Activated CD4-positive, CD25-positive, alpha-beta regulatory T cell (primary cell): ENCODE measurements around the gene LGALS3BP.

ENCODE experiments used
- DNase-seq, 4 experiments: peaks; one replicate each; lab custom pipeline; 2025; lab: John Stamatoyannopoulos, UW

Gene LGALS3BP

DNA sequence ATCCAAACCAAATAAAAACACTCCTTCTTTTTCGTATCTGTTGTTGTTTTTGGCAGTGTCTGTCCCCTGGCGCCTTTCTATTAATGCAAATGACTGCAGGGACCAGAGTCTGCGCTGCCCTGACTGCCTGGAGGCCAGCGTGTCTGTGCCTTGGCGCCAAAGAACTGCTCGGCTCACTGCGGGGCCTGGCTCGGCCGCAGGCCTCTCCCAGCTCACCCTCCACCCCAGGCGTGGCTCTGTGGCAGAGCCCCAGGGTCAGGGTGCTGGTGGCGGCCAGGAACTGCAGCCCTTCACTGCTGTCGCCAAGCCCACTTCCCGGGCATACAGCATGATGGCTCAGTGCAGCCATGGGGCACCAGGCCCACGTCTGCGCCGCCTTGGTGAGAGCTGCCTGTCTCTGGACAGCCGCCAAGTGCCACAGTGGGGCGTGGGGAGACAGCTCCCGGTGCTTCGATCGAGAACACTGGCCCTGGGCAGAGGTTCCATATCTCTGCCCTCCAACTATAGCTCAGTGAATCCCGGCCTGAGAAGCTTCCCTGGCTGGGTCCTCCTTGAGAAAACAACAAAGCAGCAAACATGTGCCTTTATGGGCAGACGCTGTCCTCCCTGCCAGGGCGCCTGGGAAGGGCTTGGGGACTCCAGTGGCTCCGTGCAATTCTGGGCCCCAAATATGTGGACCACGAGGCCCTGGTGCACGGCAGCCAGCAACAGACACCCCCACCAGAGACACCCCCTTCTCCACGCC is 18.8 kb upstream of the LGALS3BP start:
- no peak for DNase-seq

DNA sequence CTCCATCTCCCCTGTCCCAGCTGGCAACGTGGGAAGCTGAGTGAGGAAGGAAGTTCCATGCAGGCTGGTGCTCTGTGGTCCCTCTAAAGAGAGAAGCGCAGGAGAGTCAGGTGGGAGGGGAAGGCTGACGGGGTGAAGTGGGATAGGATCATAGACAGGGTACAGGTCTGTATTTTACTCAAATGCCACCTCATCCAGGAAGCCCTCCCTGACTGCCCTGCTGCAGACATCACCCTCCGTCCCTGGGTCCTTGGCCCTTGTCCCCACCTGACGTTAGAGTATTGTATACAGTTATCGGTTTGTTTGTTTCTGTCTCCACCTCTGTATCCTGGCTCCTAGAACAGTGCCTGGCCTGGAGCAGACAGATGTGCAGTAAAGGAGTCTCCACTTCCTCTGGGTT is 18.2 kb upstream of the LGALS3BP start:
- no peak for DNase-seq

DNA sequence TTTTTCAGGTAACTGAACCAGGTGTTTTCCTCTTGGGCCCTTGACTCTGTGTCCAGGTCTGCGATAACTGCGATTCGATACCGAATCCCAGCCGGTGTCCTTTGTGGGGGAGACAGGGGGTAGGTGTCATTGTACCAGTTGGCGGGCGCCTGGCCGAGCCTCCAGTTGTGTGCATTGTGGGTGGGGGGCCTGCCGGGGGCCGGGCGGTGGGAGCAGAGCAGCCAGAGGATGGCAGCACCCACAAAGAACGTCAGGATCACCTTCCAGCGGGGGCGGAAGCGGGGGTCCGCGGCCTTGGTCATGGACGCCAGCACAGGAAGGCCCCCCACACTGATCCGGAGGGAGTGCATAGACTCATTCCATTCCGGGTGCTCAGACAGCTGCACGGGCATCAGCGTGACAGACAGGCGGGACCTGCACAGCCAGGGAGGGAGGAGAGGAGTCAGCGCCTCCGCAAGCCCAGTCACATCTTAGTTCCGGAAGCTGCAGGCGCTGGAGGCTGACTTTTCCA is 17.6 kb upstream of the LGALS3BP start:
- DNase-seq: no peak

DNA sequence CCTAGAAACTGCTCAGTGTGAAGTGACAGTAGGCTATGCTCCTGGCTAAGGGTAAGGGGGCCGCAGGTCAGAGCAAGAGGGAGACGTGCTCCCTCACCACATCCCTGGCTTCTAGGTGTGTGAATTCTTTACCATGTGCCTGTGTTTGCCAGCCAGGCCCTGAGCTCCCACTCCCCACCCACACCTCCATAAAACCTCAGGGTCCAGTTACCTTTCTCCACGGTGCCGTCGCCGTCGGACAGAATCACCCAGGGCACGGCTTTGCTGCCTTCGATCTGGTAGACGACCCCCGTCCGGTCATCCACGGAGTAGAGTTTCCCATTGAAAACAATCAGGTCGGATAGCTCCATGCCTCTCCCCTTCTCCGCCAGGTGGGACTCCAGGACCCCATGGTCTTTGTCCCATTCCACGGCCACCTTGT is 17.1 kb upstream of the LGALS3BP start:
- DNase-seq: no peak

DNA sequence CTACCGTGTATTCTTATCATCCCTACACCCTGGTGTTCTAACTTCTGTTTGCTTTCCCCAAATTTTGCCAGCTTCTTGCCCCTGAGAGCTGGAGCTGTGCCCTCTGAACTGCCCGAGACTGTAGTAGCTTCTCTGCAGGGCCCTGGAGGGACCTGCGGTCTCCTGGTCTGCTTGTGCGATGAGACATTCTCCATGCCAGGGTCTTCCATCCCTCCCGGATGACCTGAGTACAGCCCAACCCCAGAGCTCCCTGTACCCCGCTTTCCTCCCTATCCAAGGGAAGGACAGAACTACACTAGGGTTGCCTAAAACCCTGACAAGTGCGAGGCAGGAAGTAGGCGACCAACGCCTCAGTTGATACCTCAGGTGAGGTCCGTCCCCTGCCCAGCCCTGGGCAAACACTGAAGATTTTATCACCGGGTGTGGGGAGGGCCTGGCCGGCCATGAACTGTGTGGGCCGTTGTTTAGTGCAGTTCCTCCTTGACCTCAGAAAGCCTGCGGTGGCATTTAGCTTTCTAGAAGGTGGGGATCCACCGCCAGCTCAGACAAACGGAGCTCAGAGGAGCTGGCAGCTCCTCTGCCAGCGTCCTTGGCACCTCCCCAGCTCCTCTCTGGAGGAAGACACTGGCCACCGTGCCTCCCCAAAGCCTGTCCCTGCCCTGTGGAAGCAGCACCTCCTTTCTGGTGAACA is 16.2 kb upstream of the LGALS3BP start:
- no peak for DNase-seq

DNA sequence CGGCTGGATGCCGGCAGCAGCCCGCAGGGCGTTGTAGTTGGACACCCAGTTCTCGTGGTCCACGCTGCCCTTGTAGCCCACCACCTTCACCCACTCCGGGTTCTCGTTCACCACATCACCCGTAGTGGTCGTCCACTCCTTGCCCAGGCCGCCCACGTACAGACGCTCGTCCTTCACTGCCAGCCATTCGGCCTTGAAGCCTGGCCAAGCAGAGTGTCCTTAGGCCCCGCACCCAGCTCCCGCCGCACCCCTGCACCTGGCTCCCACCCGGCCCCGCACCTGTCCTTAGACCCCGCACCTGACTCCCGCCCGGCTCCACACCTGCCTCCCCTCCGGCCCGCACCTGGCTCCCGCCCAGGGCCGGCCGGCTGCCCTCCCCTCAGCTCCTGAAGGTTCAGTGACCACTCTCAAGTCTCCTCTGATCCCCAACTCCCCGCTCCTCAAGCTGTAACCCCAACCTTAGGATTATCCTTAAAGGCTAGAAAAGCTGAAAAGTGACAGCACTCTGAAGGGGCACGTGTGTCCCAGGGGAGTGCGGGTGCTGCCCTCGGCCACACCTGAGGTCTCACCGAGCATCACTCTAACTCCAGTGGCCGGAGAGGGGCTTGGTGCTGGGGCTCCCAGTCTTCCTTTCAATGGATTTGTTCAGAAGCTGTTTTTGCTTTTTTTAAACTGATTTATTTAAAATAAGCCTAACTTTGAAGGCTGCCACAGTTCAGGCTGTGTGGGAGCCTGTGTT is 15.5 kb upstream of the LGALS3BP start:
- no peak for DNase-seq

DNA sequence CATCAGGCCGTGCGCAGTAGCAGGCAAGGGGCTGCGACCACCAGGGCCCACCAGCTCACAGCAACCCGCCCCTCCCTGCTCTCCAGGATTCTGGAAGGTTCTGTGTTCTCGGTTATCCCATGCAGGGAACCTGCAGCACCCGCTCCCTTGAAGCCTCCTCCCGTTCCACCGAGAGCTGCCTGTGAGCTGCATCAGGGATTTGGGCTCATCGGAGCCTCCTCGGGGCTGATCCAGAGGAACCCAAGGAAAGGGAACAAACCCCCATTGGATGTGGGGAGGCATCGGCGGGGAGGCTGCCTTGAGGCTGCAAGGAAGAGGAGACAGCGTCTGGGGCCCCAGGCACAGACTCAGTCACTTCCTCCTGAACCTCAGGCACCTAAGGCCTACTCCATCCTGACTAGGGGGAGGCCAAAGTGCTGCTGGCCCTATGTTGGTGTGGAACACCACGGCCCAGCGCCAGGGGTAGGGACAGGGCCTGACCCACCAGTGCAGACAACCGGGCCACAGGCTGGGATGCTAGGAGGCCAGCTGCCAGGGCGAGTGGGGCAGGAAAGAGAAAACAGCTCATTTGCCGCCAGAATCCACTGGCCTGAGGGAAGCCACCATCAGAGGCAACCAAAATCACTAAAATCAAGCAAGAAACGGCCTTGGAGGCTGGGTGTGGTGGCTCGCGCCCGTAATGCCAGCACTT is 14.4 kb upstream of the LGALS3BP start:
- DNase-seq: no peak

DNA sequence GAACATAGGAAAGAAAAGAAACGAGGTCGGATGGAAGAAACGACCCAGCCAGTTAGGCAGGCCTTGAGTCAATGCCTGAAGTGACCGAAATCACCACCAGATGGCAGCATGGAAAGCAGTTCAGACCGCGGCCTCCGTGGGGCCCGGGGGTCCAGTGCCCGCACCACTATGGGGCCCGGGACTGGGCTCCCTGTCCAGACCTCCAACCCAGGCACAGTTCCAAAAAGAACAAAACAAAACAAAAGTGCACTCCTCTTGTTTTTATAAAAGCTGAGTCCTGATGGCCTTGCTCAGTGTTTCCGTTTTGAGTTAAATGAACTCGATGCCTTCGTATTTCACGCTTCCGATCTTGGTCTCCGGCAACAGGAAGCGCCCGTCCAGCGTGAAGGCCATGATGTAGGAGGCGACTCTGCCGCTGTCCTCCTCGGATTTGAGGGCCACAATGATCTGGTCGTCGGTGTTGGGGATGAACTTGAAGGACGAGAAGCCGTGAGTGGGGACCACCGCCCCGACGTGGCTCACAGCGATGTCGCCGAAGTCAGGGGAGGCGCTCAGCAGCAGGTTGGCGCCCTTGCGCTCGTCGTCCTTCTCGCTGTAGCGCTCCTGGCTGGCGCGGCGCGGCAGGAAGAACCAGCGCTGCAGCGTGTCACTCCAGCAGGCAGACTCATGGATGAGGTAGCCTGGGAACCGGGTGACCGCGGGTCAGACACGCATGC is 13.7 kb upstream of the LGALS3BP start:
- DNase-seq: peak in 3 of 4 experiments; percentile 27 to 39 (median 37)

DNA sequence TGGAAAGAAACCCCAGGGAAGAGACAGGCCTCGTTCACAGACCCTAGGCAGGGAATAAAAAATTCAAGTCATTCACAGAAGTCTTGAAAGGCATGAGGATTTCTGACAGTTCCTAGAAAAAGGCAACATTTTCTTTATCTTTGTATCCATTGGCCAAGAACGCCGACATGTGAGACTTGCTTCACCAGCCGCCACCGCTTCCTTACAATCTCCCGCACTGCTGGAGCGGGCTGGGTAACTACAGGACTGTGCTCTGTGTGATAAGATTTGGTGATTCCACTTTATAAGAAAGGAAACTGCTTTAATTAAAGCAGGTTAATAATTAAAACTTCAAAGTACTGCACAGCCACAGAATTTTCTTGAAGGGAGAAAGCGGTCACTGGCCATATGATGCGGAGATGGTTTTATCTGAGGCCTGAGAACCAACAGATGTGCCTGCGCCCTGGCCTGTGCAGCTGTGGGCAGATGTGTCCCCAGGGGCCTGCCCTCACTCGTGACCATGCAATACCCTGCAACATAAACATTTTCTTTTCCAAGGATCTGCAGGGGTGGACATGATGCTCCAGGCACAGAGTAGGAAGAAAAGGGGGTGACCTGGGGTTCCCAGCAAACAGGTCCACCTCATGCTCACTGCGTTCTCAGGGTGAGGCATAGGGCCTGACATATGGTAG is 13.0 kb upstream of the LGALS3BP start:
- no peak for DNase-seq

DNA sequence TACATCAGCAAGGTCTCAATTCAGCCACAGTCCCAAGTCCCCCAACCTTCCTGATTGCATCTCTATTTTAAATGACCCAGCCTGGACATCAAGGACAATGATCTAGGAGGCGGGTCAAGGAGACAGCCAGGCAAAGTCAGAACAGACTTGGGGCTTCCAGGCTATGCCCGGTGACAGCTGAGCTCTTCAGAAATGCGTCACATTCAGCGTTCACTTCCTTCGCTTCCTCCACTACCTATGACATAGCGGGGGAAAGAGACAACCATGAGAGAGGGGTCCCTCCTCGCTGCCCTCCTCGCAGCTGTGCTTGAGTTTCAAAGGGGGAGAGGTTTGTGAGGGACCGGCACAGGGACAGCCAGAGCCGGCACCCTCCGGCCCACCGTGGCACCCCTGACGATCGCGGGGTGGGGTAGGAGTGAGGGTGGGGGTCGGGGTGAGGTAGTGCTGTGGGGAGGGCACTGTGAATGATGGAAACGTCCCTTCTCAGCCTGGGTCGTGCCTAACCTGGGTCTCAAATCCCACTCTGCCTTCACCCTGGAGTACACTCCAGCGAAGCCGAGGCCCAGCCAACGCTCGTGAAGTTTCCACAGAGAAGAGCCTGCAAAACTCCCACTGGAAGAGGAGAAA is 12.3 kb upstream of the LGALS3BP start:
- DNase-seq: no peak

DNA sequence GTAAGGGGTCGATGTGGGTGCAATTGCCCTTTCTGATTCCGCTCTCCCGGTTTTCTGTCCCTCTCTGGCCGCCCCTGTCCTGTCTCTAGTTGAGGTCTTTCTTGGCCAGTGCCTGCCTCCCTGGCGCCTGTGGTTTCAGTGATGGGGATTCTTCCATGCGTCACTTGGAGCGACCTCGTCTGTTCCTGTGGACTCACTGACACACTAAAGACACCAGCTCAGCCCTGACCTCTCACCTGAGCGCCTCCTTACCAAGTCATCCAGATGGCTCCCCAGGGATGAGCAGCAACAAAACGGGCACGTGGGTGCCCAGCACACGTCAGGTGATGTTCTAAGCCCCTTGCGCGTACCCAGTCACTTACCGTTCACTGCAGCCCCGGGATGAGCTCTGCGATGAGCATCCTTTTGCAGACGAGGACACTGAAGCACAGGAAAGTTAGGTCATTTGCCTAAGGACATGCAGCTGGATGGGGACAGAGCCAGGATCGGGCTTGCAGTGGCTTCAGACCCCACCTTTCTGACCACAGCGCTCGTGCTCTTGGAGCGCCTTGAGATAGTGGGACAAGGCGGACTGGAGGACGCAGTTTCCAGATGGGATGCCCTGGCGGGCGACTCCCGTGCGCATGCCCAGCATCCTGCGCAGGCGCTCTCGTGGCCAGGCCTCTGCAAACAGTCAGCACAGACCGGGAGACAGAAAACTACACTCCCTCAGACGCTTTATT is 11.5 kb upstream of the LGALS3BP start:
- DNase-seq: no peak

DNA sequence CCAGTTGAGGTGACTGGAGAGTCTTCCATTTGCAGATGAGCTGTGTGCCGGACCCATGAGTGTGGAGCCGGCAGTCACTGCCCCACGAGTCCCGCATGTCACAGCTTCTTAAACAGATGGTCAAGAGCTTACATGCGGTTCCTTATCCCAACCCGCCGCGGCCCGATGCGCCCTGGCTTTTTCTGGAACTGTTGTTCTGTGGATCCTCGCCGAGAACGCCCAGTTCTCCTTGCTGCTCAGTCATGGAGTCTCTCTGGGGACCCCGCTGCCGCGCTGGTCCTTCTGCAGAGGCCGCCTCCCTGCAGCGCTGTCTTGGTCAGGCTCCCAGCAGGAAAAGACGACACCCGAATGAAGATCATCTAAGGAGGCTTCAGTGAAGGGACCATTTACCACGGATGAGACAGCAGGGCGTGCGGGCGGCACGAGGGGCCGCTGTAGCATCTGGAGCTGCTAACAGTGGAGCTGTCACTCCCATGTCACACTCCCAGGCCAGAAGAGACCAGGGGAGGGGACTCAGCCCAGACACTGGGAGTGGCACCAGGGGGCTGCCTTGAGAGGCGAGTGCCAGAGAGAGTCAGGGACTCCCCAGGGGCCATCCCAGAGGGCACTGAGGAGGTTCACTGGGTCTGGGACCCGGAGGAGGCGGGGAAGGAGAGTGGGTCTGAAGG is 10.8 kb upstream of the LGALS3BP start:
- no peak for DNase-seq

DNA sequence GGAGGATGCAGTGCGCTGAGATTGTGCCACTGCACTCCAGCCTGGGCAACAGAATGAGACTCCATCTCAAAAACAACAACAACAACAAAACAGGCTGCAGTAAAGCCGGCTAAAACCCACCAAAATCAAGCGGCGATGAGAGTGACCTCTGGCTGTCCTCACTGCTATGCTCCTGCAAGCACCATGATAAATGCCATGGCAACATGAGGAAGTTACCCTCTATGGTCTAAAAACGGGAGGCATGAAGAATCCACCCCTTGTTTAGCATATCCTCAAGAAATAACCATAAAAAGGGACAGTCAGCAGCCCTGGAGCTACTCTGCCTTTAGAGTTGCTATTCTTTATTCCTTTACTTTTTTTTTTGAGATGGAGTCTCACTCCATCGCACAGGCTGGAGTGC is 8.4 kb upstream of the LGALS3BP start:
- DNase-seq: no peak

DNA sequence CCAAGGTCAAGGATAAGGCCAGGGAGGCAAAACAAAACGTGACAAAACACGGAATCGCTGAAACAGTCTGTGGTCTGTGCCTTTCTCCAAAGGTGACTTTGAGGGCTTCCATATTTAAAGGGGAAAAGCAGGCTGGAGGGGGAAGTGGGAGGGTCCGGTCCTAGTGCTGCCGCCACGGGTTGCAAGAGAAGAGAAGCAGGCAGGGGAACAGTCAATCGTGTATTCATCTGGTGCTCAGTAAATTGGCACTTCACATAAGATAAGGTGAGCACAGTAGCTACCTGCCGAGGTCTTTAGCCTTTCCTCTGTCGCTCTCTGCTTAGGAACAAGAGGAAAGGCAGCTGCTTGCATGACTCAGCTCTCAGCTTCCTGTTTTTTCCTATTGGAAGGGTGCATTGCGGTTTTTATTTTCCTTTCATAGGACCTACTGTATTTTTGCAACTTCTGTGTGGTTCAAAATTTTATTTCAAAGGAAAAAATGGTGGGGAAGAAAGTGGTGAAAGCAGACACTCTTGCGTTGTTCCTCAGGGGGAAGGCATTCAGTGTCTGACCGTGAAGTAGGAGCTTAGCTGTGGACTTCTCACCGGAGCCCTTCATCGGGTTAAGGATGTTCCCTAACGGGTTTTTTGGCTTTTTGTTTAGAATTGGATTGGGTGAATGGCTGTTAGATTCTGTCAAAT is 7.1 kb upstream of the LGALS3BP start:
- no peak for DNase-seq

DNA sequence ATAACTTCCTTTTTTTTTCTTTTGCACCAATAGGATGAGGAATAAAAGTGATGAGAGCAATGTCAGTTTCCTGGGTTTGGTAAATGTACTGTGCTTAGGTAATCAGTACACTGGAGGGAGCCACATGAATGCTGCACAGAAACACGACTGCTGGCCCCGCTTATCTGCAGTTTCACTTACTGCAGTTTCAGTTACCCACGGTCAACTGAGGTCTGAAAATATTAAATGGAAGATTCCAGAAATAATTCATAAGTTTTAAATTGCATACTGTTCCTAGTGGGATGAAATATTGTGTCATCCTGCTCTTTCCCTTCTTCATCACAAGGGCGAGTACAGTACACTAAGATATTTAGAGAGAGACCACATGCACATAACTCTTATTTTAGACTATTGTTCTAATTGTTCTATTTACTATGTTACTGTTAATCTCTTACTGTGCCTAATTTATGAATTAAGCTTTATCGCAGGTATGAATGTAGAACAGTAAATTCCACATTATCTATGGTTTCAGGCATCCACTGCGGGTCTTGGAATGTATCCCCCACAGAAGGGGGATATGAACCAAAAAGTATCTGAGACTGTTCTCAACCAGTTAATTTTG is 6.4 kb upstream of the LGALS3BP start:
- no peak for DNase-seq

DNA sequence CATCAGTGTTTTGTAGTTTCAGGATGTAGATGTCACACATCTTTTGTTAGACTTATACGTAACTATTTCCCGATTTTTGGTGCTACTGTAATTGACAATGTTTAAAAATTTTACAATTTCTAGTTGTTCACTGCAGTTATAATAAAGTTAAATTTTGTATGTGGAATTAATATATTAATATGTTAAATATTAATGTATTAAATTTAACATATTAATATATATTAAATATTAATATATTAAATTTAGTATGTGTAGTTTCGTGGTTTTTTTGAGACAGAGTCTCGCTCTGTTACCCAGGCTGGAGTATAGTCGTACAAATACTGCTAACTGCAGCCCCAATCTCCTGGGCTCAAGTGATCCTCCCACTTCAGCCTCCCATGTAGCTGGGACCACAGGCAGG is 5.7 kb upstream of the LGALS3BP start:
- no peak for DNase-seq

DNA sequence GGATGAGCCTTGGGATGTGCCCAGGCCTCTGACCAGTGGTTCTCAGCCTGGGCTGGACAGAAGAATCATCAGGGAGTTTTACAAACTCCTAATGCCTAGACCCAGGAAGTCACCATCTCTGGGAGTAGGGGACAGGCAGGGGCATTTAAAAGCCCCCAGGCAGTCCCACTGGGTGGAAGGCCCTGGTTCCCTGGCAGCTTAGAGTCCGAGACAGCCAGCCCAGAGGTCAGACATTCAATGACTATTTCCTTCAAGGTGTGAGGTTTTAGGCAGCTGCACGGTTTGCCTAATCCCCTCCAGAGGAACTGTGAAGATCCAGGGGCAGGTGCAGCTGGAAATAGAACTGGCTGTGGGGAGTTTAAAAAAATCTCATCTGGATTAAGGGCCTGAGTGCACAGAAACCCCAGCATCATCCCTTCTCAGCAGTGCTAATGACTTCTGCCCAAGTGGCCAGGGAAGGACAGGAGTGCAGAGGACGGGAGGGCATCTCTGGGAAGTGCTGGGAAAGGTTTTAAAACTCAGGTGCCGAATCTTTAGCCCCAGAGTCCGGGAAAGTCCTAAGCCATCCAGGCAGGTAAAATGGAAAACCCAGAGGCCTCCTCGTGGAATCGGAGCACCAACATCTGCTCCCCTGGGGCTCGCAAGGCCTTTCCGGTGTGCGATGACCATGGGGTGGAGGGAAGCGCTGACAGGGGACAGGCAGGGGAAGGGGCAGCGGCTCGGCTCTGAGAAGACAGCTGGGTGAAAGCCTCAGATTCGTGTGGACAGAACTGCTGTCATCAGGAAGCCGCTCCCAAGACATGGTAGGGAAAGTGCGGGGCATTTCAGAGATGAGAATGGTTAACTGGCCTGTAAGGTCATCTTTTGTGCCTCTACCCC is 1.5 kb upstream of the LGALS3BP start:
- no peak for DNase-seq
